ENCODE measurements around the gene LEP. TPM values are rescaled to one million over a fixed set of nuclear protein-coding genes. Genes with fewer than 3 reads are reported as not detected.

Gene LEP
- polyA plus RNA-seq, 3 donors, result 0.12 to 0.13 TPM; not detected in 1

GRCh38 chr7:128215281-128215680 lies 25.8 kb upstream of the LEP start:
- no peak for TF ChIP-seq CTCF (IDR thresholded peaks at IDR 0.05)
- Histone ChIP-seq H3K79me2 (ENCODE audit: insufficient read depth, low read length) (no peaks in the 10 kb centered on the region), H3K4me1 (ENCODE audit: control insufficient read depth in 1 of 2, insufficient read depth in 2 of 2, low read length in 2 of 2) (peaks cover 38 to 46% of the 10 kb centered on the region in 2 donors), H3K9me3 (replicated peaks in 1 of 2; ENCODE audit: control insufficient read depth in 1 of 2, insufficient read depth in 1 of 2, low read length in 2 of 2) (peaks cover 0 to 8% of the 10 kb centered on the region in 2 donors), H3K36me3 (replicated peaks in 1 of 2; ENCODE audit: control insufficient read depth in 1 of 2, insufficient read depth in 2 of 2, low read length in 2 of 2) (no peaks in the 10 kb centered on the region), H3K9ac (ENCODE audit: insufficient read depth, low read length, poor library complexity, severe bottlenecking) (no peak overlapping the region), H2AFZ (ENCODE audit: insufficient read depth, low read depth, low read length, poor library complexity, severe bottlenecking) (no peak overlapping the region), H4K20me1 (ENCODE audit: insufficient read depth, low read length) (no peaks in the 10 kb centered on the region), H3K27me3 (ENCODE audit: control insufficient read depth in 2 of 2, insufficient read depth in 2 of 2, low read length in 2 of 2) (no peaks in the 10 kb centered on the region), H3K4me2 (replicated peaks; ENCODE audit: extremely low read depth, low read length, poor library complexity, severe bottlenecking) (no peak overlapping the region), H3K4me3 (replicated peaks in 1 of 3; ENCODE audit: low read depth in 2 of 3, low read length in 3 of 3) (no peak overlapping the region), H3K27ac (ENCODE audit: low read depth in 1 of 2, low read length in 2 of 2) (no peak overlapping the region)
- H3K9me3 Mint-ChIP-seq, result peaks cover 0 to 9% (median 2%) of the 10 kb centered on the region in 7 donors
- DNase-seq, result no peak
- H3K27ac Mint-ChIP-seq, result peak overlapping the region in 3 of 7 donors; percentile 49 to 94 (median 71)
- no peak overlapping the region for H3K4me3 Mint-ChIP-seq
- H3K27me3 Mint-ChIP-seq (ENCODE audit: low read depth in 3 of 3), result peaks cover 2 to 6% (median 5%) of the 10 kb centered on the region in 3 donors
- WGBS (ENCODE audit: insufficient coverage), result no CpG with 5 or more reads among the region's 3 CpGs
- H3K36me3 Mint-ChIP-seq, result peaks cover 0 to 7% of the 10 kb centered on the region in 2 donors
- H3K4me1 Mint-ChIP-seq, result peaks cover 42% of the 10 kb centered on the region
- intact Hi-C loops (cut with micrococcal nuclease), result loop anchor here in 1 of 2 donors (10.0 kb wide), 1 partner anchor 180 kb away; the partner anchor contains the start of gene LRRC4

DNA sequence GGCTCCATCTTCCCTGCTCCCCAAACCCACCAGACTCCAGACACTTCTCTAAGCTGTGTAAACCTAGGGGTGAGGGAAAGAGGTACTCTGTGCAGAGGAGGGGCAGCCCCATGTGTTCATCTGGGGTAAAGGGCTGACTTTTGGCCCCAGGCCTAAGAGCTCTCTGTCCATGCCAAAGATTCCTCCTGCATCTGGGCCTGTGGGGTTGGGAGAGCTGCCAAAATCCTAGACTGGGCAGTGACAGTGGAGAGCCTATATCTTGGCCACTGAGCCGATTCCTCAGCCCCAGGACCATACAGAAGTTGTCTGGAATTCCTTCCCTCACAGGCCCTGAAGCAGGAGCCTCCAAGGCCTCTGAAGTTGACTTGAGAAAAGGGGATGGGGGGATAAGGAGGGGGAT lies 25.3 kb upstream of the LEP start:
- Histone ChIP-seq H2AFZ (ENCODE audit: insufficient read depth, low read depth, low read length, poor library complexity, severe bottlenecking) (no peak overlapping the region), H3K4me1 (ENCODE audit: control insufficient read depth in 1 of 2, insufficient read depth in 2 of 2, low read length in 2 of 2) (peaks cover 43 to 49% of the 10 kb centered on the region in 2 donors), H3K9ac (ENCODE audit: insufficient read depth, low read length, poor library complexity, severe bottlenecking) (no peak overlapping the region), H3K27ac (ENCODE audit: low read depth in 1 of 2, low read length in 2 of 2) (no peak overlapping the region), H4K20me1 (ENCODE audit: insufficient read depth, low read length) (no peaks in the 10 kb centered on the region), H3K79me2 (ENCODE audit: insufficient read depth, low read length) (no peaks in the 10 kb centered on the region), H3K4me3 (replicated peaks in 1 of 3; ENCODE audit: low read depth in 2 of 3, low read length in 3 of 3) (no peak overlapping the region), H3K9me3 (replicated peaks in 1 of 2; ENCODE audit: control insufficient read depth in 1 of 2, insufficient read depth in 1 of 2, low read length in 2 of 2) (peaks cover 0 to 8% of the 10 kb centered on the region in 2 donors), H3K27me3 (ENCODE audit: control insufficient read depth in 2 of 2, insufficient read depth in 2 of 2, low read length in 2 of 2) (no peaks in the 10 kb centered on the region), H3K4me2 (replicated peaks; ENCODE audit: extremely low read depth, low read length, poor library complexity, severe bottlenecking) (no peak overlapping the region), H3K36me3 (replicated peaks in 1 of 2; ENCODE audit: control insufficient read depth in 1 of 2, insufficient read depth in 2 of 2, low read length in 2 of 2) (no peaks in the 10 kb centered on the region)
- Mint-ChIP-seq H3K4me1 (peaks cover 47% of the 10 kb centered on the region), H3K36me3 (peaks cover 0 to 7% of the 10 kb centered on the region in 2 donors), H3K27ac (peak overlapping the region in 3 of 7 donors; percentile 71 to 94 (median 86)), H3K4me3 (no peak overlapping the region), H3K9me3 (peaks cover 0 to 9% (median 2%) of the 10 kb centered on the region in 7 donors), H3K27me3 (ENCODE audit: low read depth in 3 of 3) (peaks cover under 1 to 4% (median 3%) of the 10 kb centered on the region in 3 donors)
- DNase-seq, result no peak
- TF ChIP-seq CTCF (IDR thresholded peaks at IDR 0.05), result no peak
- intact Hi-C loops (cut with micrococcal nuclease), result loop anchor here (2.0 to 10.0 kb wide), 2 partner anchors 21 to 181 kb away; partner anchors contain the start of gene LRRC4 (in 1 of the 2)
- no CpG with 5 or more reads among the region's 1 CpG for WGBS (ENCODE audit: insufficient coverage)
